Activated CD8-positive, alpha-beta memory T cell treated with anti-CD3 and anti-CD28 coated beads for 4 hours (primary cell): ENCODE results near the gene SMAD6.

Experiments used
- DNase-seq, 2 donors: peaks; one replicate each; pipeline ENCODE4 v3.0.0-alpha.2; 2020; ENCODE audit warnings: low read depth in 2 of 2

SMAD6 gene

DNA sequence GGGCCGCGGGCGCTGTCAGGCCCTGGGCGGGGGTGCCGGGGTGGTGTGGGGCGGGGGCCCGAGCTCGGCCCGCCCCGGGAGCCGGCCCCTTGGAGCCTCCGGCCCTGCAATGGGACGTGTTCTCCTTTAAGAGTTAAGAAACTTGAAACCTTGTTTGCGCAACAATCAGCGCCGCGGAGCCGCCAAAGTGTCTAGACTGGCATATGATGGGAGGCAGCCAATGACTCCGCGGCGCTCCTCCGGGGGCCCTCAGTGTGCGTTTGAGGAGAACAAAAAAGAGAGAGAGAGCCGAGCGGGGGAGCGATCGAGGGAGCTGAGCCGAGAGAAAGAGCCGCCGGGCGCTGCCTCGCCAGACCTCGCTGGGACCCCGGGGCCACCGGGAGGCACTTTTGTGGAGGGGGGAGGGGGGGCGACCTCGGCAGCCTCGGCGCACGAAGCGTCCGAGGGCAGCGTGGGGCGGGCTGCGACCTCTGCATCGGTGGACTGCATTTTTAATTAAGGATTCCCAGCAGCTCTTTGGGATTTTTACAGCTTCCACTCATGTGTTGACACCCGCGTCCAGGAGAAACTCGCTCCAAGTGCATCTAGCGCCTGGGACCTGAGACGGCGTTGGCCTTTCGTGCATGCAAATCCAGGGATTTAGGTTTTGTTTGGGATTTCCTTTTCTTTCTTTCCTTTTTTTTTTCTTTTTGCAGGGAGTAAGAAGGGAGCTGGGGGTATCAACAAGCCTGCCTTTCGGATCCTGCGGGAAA lies at the start of gene SMAD6:
SMAD6 (plus strand) TSS at position 202 of the 752 bp plus-strand sequence. CDS start 1,023 bp downstream, outside the sequence.
- peak; percentile 20 to 31 for DNase-seq

DNA sequence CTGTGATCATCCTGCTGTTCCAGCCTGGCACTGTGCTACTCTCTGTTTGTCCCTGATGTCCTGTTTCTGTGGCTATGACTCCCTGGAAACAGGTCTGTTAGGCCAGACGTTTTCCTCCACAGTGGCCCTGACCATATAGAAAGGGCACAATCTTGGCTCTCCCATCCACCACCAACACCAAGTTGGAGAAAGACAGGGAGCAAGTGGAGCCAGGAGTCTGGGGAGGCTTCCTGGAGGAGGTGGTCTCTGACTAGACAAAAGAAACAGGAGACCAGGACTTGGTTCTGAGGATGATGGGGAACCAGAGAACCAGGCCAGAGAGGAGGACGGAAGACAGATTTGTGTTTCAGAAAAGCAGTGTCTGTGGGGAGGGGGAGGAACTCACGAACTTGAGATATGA lies 49.2 kb upstream of the SMAD6 start:
- no peak for DNase-seq

DNA sequence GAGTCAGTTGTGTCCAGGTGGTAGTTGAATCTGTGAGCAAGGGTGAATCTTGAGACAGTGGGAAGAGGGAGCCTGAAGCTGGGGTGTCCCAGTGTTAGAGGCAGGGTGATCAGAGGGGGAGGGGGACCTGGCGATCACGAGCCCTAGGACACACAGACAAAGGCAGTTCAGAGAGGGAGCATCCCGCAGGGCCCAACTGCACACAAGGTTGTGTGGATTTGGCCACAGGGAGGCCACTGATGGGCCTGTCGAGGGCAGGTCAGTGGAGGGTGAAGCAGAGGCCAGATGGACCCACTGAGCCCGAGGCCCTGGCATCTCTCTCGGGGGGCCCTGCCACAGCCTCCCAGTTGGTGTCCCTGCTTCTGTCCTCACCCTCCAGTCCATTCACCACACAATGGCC lies 48.6 kb upstream of the SMAD6 start:
- no peak for DNase-seq

DNA sequence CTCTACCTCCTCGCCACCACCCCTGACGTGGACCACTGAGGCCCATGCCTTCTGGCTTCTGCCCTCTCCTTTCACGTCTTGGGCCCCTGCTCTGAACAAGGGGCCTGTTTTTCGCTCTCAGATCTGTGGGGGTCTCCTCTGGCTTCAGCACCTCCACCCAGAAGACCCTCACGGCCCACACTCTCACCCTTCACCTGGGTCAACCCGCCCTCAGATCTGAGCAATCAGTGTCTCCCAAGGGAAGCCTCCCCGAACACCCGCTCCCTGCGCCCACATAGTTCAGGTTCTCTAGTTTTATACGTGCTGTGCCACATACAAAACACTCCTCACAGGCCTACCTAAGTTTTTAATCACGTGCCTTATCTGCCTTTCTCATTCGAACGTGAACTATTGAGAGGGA lies 48.2 kb upstream of the SMAD6 start:
- no peak for DNase-seq

DNA sequence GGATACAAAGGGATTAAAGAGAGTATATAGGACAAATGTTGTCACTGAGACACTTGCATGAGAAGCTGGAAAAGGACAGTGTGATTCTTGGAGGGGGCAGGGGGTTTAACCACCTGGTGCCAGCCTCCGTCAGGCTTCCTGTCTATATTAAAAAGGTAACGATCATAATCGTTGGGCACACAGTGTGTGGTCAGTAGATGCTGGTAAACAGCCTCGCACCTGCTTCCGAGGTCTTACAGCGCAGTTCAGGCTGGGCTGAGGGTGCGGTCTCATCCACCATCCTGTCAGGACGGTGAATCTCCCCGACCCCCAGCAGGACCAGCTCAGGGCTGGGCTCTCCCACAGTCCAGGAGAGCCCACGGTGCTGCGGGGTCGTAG lies 47.7 kb upstream of the SMAD6 start:
- no peak for DNase-seq

DNA sequence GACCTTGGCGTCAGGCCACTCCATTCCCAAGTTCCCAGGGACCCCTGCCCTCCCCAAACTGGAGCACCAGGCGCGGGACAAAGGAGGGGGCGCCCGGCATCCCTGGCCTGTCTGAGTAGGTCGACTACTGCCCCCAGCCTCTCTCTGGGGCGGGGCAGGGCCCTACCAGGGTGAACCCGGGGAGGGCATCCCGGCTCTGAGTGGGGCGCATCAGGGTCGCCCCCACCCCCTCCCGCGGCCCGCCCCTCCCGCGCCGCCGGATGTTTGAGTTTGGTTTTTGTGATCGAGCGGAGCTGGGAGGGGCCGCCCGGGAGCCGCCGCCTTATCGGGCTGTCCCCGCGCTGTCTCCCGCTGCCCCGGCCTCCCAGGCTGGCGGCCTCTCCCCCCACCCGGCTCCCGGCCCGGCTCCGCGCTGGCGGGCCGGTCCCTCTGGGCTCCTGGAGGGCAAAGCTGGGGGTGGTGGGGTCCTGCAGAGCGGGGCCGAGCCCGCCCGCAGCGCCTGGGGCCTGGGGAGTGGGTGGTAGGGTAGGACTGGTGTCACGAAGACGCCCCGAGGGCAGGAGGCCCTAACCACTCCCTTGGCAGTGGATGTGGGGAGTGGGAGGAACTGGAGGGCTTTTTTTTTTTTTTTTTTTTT lies 47.2 kb upstream of the SMAD6 start:
- no peak for DNase-seq

DNA sequence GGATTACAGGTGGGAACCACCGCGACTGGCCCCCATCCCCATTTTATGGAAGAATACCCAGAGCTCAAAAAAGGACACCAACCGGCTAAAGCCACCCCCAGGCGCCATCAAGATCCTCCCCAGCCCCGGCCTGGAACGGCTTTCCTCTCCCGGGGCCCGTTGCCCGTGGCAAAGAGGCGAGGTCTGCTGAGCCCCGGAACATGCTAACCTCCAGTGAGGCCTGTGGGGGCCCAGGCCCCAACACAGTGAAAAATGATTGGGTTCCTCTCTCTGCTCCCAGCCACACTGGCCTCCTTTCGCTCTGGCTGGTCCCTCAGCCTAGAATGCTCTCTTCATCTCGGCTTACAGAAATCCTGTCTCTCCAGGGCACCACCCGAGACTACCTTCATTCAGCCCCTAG lies 46.5 kb upstream of the SMAD6 start:
- no peak for DNase-seq

DNA sequence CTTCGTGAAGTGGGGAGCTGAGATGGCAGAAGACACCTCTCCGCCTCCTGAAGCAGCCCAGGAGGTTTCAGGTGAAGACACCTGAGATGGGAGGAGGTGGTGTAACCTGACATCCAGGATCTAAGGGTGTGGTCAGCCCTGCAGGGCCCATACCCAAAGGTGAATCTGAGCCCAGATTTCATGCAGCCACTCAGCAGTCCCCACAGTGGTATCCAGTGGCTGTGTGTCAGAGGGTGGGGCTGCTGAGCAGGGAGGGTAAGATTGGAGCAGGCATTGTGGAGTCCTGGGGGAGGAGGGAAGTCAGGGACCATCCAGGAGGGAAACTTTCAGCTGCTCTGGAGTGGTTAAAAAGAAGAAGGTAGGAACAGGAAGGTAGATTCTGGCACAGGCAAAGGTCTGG lies 46.0 kb upstream of the SMAD6 start:
- no peak for DNase-seq

DNA sequence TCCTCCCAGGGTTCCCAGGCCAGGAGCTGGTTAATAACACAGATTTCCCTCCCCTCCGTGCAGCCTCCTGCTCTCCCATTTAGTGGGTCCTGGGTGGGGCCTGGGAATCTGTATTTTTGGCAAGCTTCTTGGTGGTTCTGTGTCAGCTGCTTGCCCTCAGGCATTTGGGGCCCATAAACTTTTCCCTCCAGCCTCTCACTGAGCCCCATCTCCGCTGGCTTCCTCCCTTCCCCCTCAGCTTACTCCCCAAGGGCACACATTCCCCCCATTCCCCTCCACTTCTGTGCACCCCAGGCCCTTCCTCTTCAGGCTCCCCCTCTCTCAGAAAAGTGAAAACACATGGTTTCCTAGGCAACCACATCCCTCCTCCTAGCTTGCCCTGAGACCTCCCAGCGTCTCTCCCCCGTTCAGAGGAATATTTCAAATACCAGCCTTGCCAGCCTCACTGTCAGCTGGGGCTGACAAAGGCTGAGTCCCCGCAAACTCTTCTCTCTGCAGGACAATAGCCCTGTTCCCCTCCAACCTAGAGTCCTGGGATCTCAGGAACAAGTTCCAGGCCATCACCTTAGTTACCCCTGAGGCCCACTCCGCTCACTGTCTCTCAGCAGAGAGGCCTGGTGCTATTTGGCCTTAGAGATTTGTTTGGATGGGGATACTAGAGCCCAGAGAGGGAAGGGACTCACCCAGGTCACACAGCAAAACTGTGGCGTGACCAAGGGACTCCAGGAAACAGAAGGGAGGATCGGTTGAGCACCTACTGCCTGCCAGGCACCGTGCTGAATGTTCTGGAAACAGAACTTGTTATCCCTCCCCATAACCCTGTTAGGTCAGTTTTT lies 44.6 kb upstream of the SMAD6 start:
- DNase-seq, result no peak

DNA sequence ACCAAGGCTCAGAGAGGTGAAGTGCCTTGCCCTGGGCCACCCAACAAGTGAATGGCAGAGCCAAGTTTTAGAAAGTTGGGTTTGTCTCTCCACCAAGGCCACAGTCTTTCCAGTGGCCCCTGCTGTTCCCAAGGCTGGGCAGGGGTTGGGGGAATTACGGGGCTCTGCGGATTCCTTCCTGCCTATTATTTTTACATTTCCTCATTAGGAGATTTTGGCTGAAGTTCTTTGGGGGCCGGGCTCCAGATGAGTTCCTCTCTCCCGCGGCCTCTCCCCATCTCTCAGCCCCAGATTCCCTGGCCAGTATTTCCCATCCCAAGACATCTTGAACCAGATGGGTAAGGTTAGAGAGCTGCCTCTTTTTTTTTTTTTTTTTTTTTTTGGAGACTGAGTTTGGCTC lies 44.0 kb upstream of the SMAD6 start:
- DNase-seq, result no peak

DNA sequence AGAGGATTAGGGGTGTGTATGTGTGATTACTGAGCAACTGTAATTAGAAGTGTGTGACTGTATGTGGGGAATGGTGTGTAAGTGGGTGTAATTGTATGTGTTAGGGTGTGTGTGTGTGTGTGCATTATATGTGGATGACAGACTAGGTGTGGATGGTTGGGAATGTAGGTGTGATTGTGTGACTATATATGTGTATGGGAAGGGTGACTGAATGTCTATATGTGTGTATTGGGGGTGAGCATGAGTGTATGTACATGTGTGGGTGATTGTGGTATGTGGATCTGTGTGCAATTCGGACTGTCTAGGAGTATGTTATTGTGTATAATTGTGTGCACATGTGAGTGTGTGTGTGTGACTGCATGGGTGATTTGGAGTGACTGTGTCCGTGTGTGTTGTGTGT lies 43.2 kb upstream of the SMAD6 start:
- DNase-seq, result no peak

DNA sequence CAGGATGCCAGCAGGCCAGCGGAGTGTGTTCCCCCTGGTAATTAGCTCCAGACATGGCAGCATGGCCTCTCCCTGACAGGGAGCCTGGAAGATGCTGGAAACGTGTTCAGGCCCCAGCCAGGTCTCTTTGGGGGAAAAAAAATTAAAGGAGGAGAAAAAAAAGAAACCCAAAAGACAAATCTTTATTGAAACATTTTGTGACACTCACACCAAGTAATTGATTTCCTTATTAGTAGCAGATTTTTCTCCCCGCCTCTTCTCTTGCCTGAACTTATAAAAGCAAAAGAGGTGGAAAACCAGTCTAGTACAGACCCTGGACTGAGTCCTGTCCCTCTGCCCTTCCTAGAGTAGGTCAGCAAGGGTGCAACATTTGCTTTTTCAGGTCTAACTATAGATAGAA lies 42.7 kb upstream of the SMAD6 start:
- no peak for DNase-seq

DNA sequence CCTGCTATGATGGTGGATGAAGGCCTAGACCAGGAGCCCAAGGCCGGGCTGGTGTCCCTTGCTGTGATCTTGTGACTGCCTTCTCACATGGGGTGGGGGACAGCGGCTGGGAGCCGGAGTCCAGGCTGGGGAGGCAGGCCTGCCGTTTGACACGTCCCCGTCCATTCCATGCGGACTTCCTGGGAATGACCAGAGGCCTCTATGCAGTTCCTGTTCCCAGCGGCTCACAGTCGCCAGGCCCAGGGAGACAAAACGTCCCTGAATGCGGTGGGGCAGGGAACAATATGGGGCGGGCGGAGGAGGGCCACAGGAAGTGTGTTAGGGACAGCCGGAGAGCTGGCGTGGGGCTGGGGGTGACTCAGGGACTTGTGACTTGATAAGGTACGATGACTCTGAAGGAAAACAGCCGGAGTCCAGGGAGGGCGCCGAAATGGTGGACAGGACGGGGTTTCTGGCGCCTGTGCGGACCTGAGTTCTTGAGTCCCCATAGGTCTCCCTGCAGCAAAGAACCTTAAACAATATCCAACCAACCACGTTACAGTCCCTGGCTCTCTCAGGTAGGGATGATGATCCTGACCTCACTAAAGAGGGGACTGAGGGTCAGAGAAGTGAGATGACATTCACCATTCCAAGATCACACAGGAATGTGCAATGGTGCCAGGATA lies 40.5 kb upstream of the SMAD6 start:
- DNase-seq, result no peak

DNA sequence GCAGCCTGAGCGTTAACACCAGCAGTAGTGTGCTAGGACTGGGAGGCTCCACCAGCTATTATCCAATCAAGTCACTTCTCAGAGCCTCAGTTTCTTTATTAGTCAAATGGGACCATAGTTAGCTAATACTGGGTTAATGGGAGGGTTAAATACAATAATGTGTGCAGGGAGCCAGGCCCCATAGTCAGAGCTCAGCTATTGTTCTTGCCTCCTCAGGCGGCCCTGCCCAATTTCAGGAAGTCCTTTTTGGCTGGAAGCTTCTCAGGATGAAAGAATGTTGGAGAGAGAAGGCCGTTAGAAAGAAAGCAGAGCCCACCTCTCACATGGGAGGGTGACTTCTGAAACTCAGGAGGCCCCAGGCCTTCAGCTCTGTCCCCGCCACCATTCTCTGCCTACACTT lies 39.5 kb upstream of the SMAD6 start:
- DNase-seq, result no peak

DNA sequence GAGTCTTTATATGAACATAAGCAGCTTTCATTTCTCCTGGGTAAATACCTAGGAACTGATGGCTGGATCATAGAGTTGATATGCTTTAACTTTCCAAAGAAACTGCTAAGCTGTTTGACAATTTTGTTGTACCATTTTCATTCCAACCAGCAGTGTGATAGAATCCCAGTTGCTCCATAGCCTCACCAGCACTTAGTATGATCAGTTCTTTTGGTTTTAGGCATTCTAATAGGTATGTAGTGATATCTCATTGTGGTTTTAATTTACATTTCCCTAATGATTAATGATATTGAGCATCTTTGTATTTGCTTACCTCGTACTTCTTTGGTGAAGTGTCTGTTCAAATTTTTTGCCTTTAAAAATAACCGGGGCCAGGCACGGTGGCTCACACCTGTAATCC lies 38.4 kb upstream of the SMAD6 start:
- DNase-seq, result no peak

DNA sequence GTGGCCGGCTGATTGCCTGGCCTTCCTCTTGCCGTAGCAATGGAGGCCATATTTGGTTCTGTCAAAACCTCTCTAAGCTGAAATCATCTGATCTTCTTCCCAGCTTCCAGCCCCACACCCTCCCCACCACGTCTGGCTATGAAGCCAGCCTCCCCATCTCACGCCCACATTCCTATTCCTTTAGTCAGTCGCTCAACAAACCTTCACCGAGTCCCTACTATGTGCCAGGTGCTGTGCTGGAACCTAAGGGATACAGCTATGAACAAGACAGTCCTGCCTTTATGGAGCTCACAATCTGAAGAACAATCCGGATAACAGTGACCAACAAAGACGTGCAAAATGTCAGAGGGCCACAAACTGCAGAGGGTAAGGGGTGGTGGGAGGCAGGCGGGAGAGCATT lies 31.9 kb upstream of the SMAD6 start:
- DNase-seq, result no peak

DNA sequence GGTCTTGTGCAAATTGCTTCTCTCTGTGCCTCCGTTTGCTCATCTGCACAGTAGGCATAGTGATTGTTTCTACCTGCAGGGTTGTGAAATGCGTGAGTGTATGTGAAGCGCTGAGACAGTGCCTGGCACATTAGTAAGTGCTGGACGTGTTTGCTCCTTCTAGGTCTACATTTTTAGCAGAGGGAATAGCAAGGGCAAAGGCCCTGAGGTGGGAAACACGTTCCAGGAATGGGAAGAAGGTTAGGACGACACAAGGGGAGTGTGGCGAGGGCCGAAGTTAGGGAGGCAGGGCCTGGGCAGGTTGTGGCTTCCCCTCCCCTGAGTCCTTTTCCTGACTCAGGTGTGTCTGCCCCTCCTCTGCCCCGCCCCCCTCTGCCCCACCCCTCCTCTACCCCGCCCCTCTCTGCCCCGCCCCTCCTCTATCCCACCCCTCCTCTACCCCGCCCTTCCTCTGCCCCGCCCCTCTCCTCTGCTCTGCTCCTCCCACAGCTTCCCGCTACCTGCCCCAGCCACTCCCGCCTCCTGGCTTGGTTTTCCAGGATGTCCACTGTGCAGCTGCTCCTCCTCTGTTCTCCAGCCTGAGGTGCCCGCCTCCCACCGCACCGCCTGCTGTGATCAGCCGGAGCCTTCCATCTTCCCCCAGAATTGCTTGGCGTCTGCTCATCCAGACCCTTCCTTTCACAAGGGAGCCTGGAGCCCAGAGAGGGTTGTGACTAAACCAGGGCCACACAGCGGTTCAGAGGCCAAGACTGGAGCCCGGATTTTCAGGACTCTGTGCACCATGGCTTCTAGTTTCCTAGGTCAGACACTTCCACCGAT lies 31.1 kb upstream of the SMAD6 start:
- no peak for DNase-seq

DNA sequence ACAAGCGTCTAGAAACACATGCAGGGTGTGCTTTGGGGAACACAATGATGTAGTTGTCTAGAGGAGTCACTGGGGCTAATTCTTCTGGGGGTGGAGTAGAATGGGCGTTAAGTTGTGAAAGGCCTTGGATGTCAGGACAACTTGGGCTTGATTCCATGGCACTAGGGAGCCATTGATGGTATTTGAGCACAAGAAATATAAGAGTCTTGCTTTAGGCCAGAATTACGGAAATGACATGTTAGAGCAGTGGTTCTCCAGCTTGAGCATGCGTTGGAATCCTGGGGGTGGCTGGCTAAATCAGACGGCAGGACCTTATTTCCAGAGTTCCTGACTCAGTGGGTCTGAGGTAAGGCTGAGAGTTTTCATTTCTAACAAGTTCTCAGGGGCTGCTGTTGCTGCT lies 29.2 kb upstream of the SMAD6 start:
- no peak for DNase-seq

DNA sequence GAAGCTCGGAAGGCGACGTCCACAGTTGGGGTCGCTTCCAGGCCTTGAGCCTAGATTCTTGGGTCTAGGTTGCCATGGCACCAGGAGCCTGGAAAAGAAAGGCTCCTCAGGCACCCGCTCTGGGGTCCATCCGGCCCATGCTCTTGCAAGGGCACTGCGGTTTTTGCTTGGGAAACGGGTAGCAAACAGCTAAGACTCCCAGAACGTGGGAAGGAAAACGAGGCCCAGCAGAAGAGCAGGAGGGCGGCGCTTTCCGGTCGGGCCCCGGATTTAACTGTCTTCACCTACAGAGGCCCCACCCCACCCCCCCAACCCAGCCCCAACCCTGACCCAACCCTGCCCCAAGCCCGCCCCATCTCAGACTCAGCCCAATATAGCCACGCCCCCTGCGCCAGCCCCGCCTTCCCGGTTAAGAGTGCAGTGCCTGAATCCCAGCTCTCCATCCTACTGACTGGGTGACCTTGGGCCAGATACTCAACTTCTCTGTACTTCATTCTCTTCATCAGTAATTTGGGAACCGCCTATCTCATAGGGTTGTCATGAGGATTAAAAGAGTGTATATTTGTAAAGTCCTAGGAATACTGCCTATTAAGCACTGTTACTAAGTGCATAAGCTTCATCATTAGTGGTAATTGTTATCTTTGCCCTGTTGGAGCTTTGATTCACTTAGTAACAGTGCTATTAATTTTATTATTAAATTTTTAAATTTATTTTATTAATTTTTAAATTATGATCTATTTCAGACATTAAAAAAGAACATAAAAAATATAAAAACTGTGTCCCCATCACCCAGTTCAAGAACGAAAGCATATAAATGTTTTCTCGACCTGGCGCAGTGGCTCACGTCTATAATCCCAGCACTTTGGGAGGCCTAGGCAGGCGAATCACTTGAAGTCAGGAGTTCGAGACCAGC lies 28.4 kb upstream of the SMAD6 start:
- no peak for DNase-seq

DNA sequence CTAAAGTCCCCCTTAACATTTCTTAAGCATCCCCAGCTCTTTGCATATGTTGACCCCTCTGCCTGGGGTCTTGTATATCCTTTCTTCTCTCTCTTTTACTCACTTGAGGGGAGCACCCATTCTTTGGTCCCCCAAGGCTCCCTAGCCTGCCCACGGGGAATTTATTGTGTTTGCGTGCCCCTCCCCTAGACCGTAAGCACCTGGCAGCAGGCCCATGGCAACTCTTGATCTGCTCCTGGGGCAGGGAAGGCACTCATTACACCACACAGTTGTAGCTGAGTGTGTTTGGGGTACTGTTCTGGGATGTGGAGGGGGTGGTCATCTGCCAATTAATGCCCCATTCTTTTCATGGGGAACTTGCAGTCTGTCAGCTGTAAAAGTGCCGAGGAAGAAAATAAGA lies 27.3 kb upstream of the SMAD6 start:
- DNase-seq, result no peak
